Right ventricle myocardium superior (tissue), 1 donor: ENCODE results near the gene SFXN3. TPM values are rescaled to one million over a fixed set of nuclear protein-coding genes. Genes with fewer than 3 reads are reported as not detected.

ENCODE experiments used
- ATAC-seq: fragments of 200-7000 bp; cut with Tn5 transposase; one replicate; pipeline ENCODE4 v1.9.1; 2020; ENCODE audit warnings: mild to moderate bottlenecking; ENCODE audit not compliant: poor library complexity
- DNase-seq: peaks from one replicate; pipeline ENCODE4 v3.0.0-alpha.2; 2020
- intact Hi-C: fragments of 100-400 bp; cut with DNase I; formaldehyde crosslinking; loops from one replicate; pipeline ENCODE4 v1.11.2; 2022
- total RNA-seq: library from RNA; stranded (reverse); fragmentation: NEBNext Ultra II Directional; extraction: Animal tissue kit (Norgen Biotek cat#: 25700); gene quantifications from one replicate; pipeline ENCODE4 v1.2.1, GENCODE V29; 2021
- donor health status: DM: no; HTN: yes; CAD: no; lungs with severe emphysema.

Gene SFXN3
- total RNA-seq, 1 donor from 2014 or later, result 11.4 TPM

- intact Hi-C loops, result no loop called here
- DNase-seq, result no peak
- no peak for ATAC-seq
These were observed 13.1 kb downstream of the SFXN3 start for GRCh38 chr10:101044117-101044516.

GRCh38 chr10:101046332-101047238 lies 15.6 kb downstream of the SFXN3 start:
- intact Hi-C loops, result no loop called here

GRCh38 chr10:101047268-101047667 lies 16.2 kb downstream of the SFXN3 start:
- ATAC-seq, result no peak
- intact Hi-C loops, result no loop called here
- DNase-seq, result no peak

More at GRCh38 chr10:101046332-101047238, 15.6 kb downstream of the SFXN3 start:
- DNase-seq, result no peak
- no peak for ATAC-seq

- no peak for DNase-seq
These were observed 17.2 kb downstream of the SFXN3 start for GRCh38 chr10:101047961-101048892.

GRCh38 chr10:101050208-101051069 lies 19.4 kb downstream of the SFXN3 start:
- ATAC-seq (peak; percentile 79), DNase-seq (peak; percentile 80)
- intact Hi-C loops, result no loop called here

More at GRCh38 chr10:101047961-101048892, 17.2 kb downstream of the SFXN3 start:
- ATAC-seq, result no peak
- intact Hi-C loops, result no loop called here

- DNase-seq (no peak), ATAC-seq (no peak)
- intact Hi-C loops, result no loop called here
These were observed 21.3 kb downstream of the SFXN3 start for GRCh38 chr10:101052285-101052684.

GRCh38 chr10:101053516-101053915 lies 22.5 kb downstream of the SFXN3 start:
- DNase-seq (no peak), ATAC-seq (no peak)
- intact Hi-C loops, result no loop called here

GRCh38 chr10:101054351-101054750 lies 23.3 kb downstream of the SFXN3 start:
- intact Hi-C loops, result no loop called here

GRCh38 chr10:101054876-101055275 lies 23.8 kb downstream of the SFXN3 start:
- intact Hi-C loops, result no loop called here
- DNase-seq (no peak), ATAC-seq (no peak)

More at GRCh38 chr10:101054351-101054750, 23.3 kb downstream of the SFXN3 start:
- no peak for DNase-seq
- no peak for ATAC-seq

- DNase-seq (no peak), ATAC-seq (no peak)
- intact Hi-C loops, result no loop called here
These were observed 24.4 kb downstream of the SFXN3 start for GRCh38 chr10:101055411-101055810.

- intact Hi-C loops, result no loop called here
- ATAC-seq (no peak), DNase-seq (no peak)
These were observed 25.5 kb downstream of the SFXN3 start for GRCh38 chr10:101056365-101057151.

GRCh38 chr10:101060036-101060950 lies 29.3 kb downstream of the SFXN3 start:
- DNase-seq (peak; percentile 96), ATAC-seq (peak; percentile 79)
- intact Hi-C loops, result no loop called here

- intact Hi-C loops, result no loop called here
- peak; percentile 97 for DNase-seq
- ATAC-seq, result peak; percentile 94
These were observed 30.1 kb downstream of the SFXN3 start for GRCh38 chr10:101060951-101061623.

GRCh38 chr10:101061624-101062231 lies 30.7 kb downstream of the SFXN3 start, which contains the start of gene KAZALD1:
KAZALD1 (plus strand) TSS chr10:101061989; CDS start chr10:101062593, 604 bp downstream.
- ATAC-seq (peak; percentile 44), DNase-seq (peak; percentile 79)
- intact Hi-C loops, result no loop called here

- ATAC-seq, result peak; percentile 16
- peak; percentile 72 for DNase-seq
- intact Hi-C loops, result no loop called here
These were observed 31.4 kb downstream of the SFXN3 start for GRCh38 chr10:101062232-101063049.
